GM12878 (cell line): Measurements from ENCODE around the gene GARNL3. TPM values are rescaled to one million over a fixed set of nuclear protein-coding genes. Genes with fewer than 3 reads are reported as not detected.
A peak's percentile ranks its signal among the peaks of the same experiment; 100 is the strongest.

Experiments
- ATAC-seq: fragments of 200-7000 bp; cut with Tn5 transposase; 3 replicates; pipeline ENCODE4 v1.9.1; 2020; ENCODE audit warnings: mild to moderate bottlenecking, moderate library complexity
- BruUV-seq: library from RNA; stranded (reverse); fragments of 400-500 nt; replicated peaks from 2 replicates; lab custom pipeline; 2021; lab: Mats Ljungman, UMichigan
- CTCF ChIA-PET: fragments of 300-600 bp; sonication (Branson Sonifier 250); formaldehyde crosslinking; extraction: SDS; loops from one replicate; lab custom pipeline; 2021; ENCODE audit warnings: inconsistent platforms; lab: Yijun Ruan, JAX
- POLR2A ChIA-PET: fragments of 350-600 bp; formaldehyde crosslinking; extraction: SDS; loops from one replicate; lab custom pipeline; 2021; ENCODE audit warnings: inconsistent platforms; lab: Charles Lee
- RAD21 ChIA-PET: fragments of 300-600 bp; sonication (Branson Sonifier 250); formaldehyde crosslinking; loops from one replicate; lab custom pipeline; 2023; ENCODE audit warnings: antibody characterized with exemption; ENCODE audit not compliant: unreplicated experiment; lab: Charles Lee
- SMC1A ChIA-PET: fragments of 300-600 bp; sonication (Branson Sonifier 250); formaldehyde crosslinking; loops from one replicate; lab custom pipeline; 2023; ENCODE audit not compliant: unreplicated experiment, uncharacterized antibody; lab: Charles Lee
- DNase-seq: peaks from one replicate; pipeline ENCODE4 v3.0.0-alpha.2; 2011; ENCODE audit warnings: low read depth, low spot score
- FAIRE-seq: peaks from 3 replicates; lab custom pipeline; 2011; peaks lifted over from hg19 to GRCh38; lab: Jason Lieb, UNC
- H2AFZ ChIP-seq: 2 replicates; pipeline ENCODE4 v1.6.0; 2011; ENCODE audit warnings: low read depth, low read length, control low read depth; ENCODE audit not compliant: control insufficient read depth
- H3K27ac ChIP-seq: 2 replicates; pipeline ENCODE4 v1.5.1; 2011; ENCODE audit warnings: control low read depth; ENCODE audit not compliant: control insufficient read depth, insufficient read depth
- H3K27me3 ChIP-seq, 2 experiments: replicated peaks in 1 of 2; 2 replicates each; pipeline versions ENCODE4 v1.6.0 to v1.6.1; 2011; ENCODE audit warnings: low read length in 1 of 2; ENCODE audit not compliant: control insufficient read depth in 2 of 2, insufficient read depth in 2 of 2
- H3K36me3 ChIP-seq, 2 experiments: 2 replicates each; pipeline ENCODE4 v1.5.1; 2011; ENCODE audit warnings: low read length in 1 of 2; ENCODE audit not compliant: control insufficient read depth in 2 of 2, insufficient read depth in 2 of 2
- H3K4me1 ChIP-seq: 2 replicates; pipeline ENCODE4 v1.6.1; 2011; ENCODE audit warnings: mild to moderate bottlenecking, low read length, moderate library complexity, mixed read lengths; ENCODE audit not compliant: control insufficient read depth, insufficient read depth
- H3K4me2 ChIP-seq: 2 replicates; pipeline ENCODE4 v1.6.0; 2011; ENCODE audit warnings: control low read depth; ENCODE audit not compliant: control insufficient read depth, insufficient read depth
- H3K4me3 ChIP-seq: fragments of 200-600 bp; sonication (generic); 2 replicates; pipeline ENCODE4 v1.5.1; 2016
- H3K79me2 ChIP-seq: 2 replicates; pipeline ENCODE4 v1.6.0; 2011; ENCODE audit warnings: low read length; ENCODE audit not compliant: control insufficient read depth, insufficient read depth
- H3K9ac ChIP-seq: 2 replicates; pipeline ENCODE4 v1.8.0; 2011; ENCODE audit warnings: low read length, control low read depth, mixed read lengths; ENCODE audit not compliant: control insufficient read depth, insufficient read depth
- H3K9me3 ChIP-seq: replicated peaks from 3 replicates; pipeline ENCODE4 v1.5.1; 2011; ENCODE audit warnings: mild to moderate bottlenecking, low read length; ENCODE audit not compliant: control insufficient read depth, insufficient read depth
- H4K20me1 ChIP-seq: 2 replicates; pipeline ENCODE4 v1.6.0; 2011; ENCODE audit not compliant: control insufficient read depth, insufficient read depth
- ATF7 ChIP-seq: fragments of 450-650 bp; IDR thresholded peaks from 2 replicates; pipeline ENCODE4 v1.6.1; 2016; ENCODE audit warnings: low read depth, mild to moderate bottlenecking
- KAT2A ChIP-seq: conservative IDR thresholded peaks from 2 replicates; pipeline ENCODE4 v1.6.1; 2011; ENCODE audit warnings: low read depth, low read length; ENCODE audit not compliant: control insufficient read depth
- NFXL1 ChIP-seq: fragments of 450-650 bp; IDR thresholded peaks from 2 replicates; pipeline ENCODE4 v1.6.1; 2017; ENCODE audit warnings: antibody characterized with exemption, mild to moderate bottlenecking, borderline replicate concordance
- POU2F2 ChIP-seq: IDR thresholded peaks from 3 replicates; pipeline ENCODE4 v1.6.1; 2011; ENCODE audit warnings: low read depth, mild to moderate bottlenecking, low read length, borderline replicate concordance
- RAD21 ChIP-seq: IDR thresholded peaks from 2 replicates; pipeline ENCODE4 v1.6.1; 2011; ENCODE audit warnings: mild to moderate bottlenecking, low read depth, low read length, moderate library complexity; ENCODE audit not compliant: insufficient read depth
- RAD51 ChIP-seq: fragments of 450-650 bp; IDR thresholded peaks from 2 replicates; pipeline ENCODE4 v1.6.1; 2016; ENCODE audit warnings: moderate library complexity, mild to moderate bottlenecking, inconsistent platforms
- RBBP5 ChIP-seq: fragments of 200-600 bp; sonication (generic); conservative IDR thresholded peaks from 2 replicates; pipeline ENCODE4 v1.6.1; 2016
- RUNX3 ChIP-seq: IDR thresholded peaks from 2 replicates; pipeline ENCODE4 v1.6.1; 2012; ENCODE audit warnings: low read length, inconsistent platforms
- ZNF592 ChIP-seq: fragments of 450-650 bp; IDR thresholded peaks from 2 replicates; pipeline ENCODE4 v1.6.1; 2017; ENCODE audit warnings: mild to moderate bottlenecking, moderate library complexity
- WGBS: methylation state at CpG from one replicate; pipeline ENCODE4 v1.1.6; 2016; ENCODE audit warnings: low lambda C conversion rate; ENCODE audit not compliant: insufficient replicate concordance, insufficient coverage; ENCODE audit errors: missing lambda C conversion rate; 5-methylcytosine and 5-hydroxymethylcytosine counted together
- in situ Hi-C: fragments of 300-500 bp; cut with MboI; formaldehyde crosslinking; loops from 9 replicates; pipeline ENCODE4 v1.14.3; 2018; ENCODE audit warnings: mixed read lengths
- intact Hi-C: fragments of 100-400 bp; cut with micrococcal nuclease; formaldehyde crosslinking; loops from one replicate; pipeline ENCODE4 v1.14.2; 2022; ENCODE audit not compliant: unreplicated experiment
- polyA plus RNA-seq, 11 experiments: library from polyadenylated mRNA; depleted of rRNA in 4 of 11; unstranded in 6 of 11; stranded (reverse) in 5 of 11; fragments of >200 nt; fragmentation: Nextera tagmentation in 4 of 11; fragmentation: Illumina TruSeq in 1 of 11; extraction: Ambion mirVana in 4 of 11; extraction: Trizol in 1 of 11; gene quantifications; 1 replicate in 1 of 11; 2 replicates in 10 of 11; pipeline versions ENCODE4 v1.2.1 to v1.2.3, GENCODE V29; 2011 to 2016; ENCODE audit warnings: inconsistent platforms in 2 of 11, missing spikeins in 2 of 11, low read depth in 1 of 11
- total RNA-seq, 4 experiments: library from RNA; depleted of rRNA in 3 of 4; stranded (reverse); fragments of >200 nt in 3 of 4; fragmentation: Illumina TruSeq in 1 of 4; extraction: Trizol in 1 of 4; gene quantifications; 2 replicates each; pipeline versions ENCODE4 v1.2.1 to v1.2.3, GENCODE V29; 2013 to 2021

The GARNL3 gene
- total and polyA plus RNA-seq, 10 of the 15 experiments (the other 5 are each of a cell fraction or from before 2014, with no cell fraction given): 0.89 to 13.2 (median 6.3) TPM

- peak overlapping the region; percentile 42; the same call in 1 of the 2 replicates for H2AFZ ChIP-seq
- no peak overlapping the region for H3K4me3 ChIP-seq
- no peaks in the 10 kb centered on the region for H3K36me3 ChIP-seq
- H3K9me3 ChIP-seq: no peaks in the 10 kb centered on the region
- 0% methylated on average over 1 of the region's 1 CpG for WGBS
- RAD21 ChIA-PET: no interaction called here
- no peaks in the 10 kb centered on the region for H3K79me2 ChIP-seq
- in situ Hi-C loops (no loop called here), intact Hi-C loops (no loop called here)
- BruUV-seq: no TSS peak
- FAIRE-seq (no peak), DNase-seq (no peak), ATAC-seq (peak; percentile 46; the same call in 1 of the 3 replicates)
- peaks cover 5% of the 10 kb centered on the region; the same call in 1 of the 2 replicates for H3K4me1 ChIP-seq
- no peaks in the 10 kb centered on the region for H4K20me1 ChIP-seq
- POLR2A ChIA-PET: no interaction called here
- TF ChIP-seq RAD21 (no peak), RUNX3 (peak; percentile 40)
- CTCF ChIA-PET: no interaction called here
- no peak overlapping the region for H3K9ac ChIP-seq
- SMC1A ChIA-PET: no interaction called here
- H3K27ac ChIP-seq: peak overlapping the region; percentile 23
- H3K4me2 ChIP-seq: no peak overlapping the region; the same call in 1 of the 2 replicates
- H3K27me3 ChIP-seq: no peaks in the 10 kb centered on the region
Observed at GRCh38 chr9:127293767-127294166, 29.2 kb downstream of the GARNL3 start.

- H3K4me2 ChIP-seq: no peak overlapping the region
- ATAC-seq (no peak), FAIRE-seq (no peak), DNase-seq (no peak)
- peaks cover 5% of the 10 kb centered on the region; the same call in 1 of the 2 replicates for H3K4me1 ChIP-seq
- H3K9me3 ChIP-seq: no peaks in the 10 kb centered on the region
- in situ Hi-C loops: no loop called here
- BruUV-seq: no TSS peak
- intact Hi-C loops: no loop called here
- TF ChIP-seq POU2F2 (no peak), ZNF592 (no peak), KAT2A (no peak), ATF7 (no peak), RAD51 (no peak), RBBP5 (no peak), NFXL1 (no peak)
- ChIA-PET CTCF (no interaction called here), POLR2A (no interaction called here), SMC1A (interaction anchor here (0.6 kb wide), 1 partner anchor 9 kb away, joined by 4 read pairs; no protein-coding TSS in a partner anchor), RAD21 (no interaction called here)
- H3K36me3 ChIP-seq: no peaks in the 10 kb centered on the region
- no peaks in the 10 kb centered on the region for H3K79me2 ChIP-seq
- no peak overlapping the region for H2AFZ ChIP-seq
- H3K4me3 ChIP-seq: no peak overlapping the region
- no peaks in the 10 kb centered on the region for H3K27me3 ChIP-seq
- 94% methylated on average over 1 of the region's 1 CpG for WGBS
- no peak overlapping the region for H3K9ac ChIP-seq
- no peak overlapping the region for H3K27ac ChIP-seq
- no peaks in the 10 kb centered on the region for H4K20me1 ChIP-seq
Observed at GRCh38 chr9:127295005-127295404, 30.4 kb downstream of the GARNL3 start.
